ENCODE results near the gene TEX30.
"Not testable (repeated sequence)": the region's sequence is repeated elsewhere in the genome, so short reads cannot be mapped to it uniquely, and the experiment has no call there.

Gene TEX30
- total RNA-seq, result 8.1 to 17.4 reads per million in 2 experiments

DNA sequence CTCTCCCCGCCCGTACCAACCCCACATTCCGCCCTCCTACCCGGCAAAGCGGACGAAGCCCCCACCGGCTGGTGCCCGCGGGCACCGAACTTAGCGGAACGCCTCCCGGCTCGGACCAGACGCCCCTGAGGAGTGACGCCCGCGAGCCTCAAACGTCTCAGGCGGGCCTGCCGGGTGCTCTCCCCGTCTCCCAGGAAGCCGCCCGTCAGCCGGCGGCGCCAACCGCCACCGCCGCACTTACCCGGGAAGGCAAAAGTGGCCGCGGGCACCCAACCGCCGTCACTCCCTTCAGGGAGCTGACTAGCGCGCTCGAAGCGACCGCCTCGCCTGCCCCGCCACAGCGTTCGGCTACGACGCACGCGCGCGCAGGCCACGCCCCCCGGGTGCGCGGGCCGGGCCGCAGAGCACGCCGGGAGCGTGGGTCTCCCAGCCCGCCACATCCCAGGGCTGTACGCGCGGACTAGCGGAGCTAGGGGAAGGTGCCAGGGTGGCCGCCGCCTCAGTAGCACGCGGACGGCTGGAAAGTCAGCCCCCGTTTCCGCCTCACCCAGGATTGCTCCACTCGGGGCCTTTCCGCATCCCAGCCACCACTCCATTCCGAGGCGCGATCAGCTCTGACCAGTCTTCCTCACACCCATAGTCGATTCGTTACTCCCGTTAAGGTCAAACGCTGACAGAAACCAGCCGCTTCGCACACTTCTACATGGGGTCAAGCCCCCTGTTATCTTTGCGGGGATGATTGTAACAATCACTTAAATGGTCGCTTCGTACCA is at the start of gene TEX30:
TSS of gene TEX30 (minus strand) at position 346 of the 773 bp plus-strand sequence. CDS start 3,760 bp downstream, outside the sequence.
- peak; percentile 77 for DNase-seq (ENCODE audit: low read depth)

DNA sequence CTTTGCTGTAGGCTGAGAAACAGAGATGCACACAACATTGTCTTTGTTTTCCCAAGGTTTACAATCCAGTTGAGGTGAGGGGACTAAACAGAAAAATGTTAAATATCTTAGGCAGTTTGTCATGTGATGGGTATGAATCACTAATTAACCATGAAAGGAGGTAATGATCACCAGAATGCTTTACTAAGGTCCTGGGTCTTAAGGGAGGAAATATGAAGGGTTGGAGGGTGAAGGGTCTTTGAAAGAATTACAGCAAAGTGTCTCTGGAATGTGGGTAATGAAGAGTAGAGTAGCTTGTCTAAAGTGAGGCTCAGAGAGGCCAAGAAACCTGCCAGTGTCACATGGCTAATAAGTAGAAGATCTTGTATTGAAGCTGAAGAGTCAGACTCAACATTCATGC is 44.3 kb upstream of the TEX30 start:
- no peak for DNase-seq (ENCODE audit: low read depth)

DNA sequence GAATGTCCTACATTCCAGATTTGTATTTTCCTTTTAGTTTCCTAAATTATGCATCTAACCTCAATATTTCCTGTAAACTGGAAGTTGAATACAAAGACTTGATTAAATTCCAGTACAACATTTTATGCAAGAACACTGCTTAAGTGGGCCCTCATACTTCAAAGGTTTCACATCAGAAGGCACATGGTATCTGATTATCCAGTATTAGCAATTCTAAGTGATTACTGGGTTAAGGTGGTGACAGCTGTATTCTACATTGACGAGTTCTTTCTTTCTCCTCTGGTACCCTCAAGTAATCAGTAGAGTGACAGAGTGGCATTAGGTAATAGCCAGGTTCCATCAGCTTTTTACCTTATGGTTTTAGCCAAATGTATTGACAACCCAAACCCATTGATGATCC is 43.7 kb upstream of the TEX30 start:
- no peak for DNase-seq (ENCODE audit: low read depth)

DNA sequence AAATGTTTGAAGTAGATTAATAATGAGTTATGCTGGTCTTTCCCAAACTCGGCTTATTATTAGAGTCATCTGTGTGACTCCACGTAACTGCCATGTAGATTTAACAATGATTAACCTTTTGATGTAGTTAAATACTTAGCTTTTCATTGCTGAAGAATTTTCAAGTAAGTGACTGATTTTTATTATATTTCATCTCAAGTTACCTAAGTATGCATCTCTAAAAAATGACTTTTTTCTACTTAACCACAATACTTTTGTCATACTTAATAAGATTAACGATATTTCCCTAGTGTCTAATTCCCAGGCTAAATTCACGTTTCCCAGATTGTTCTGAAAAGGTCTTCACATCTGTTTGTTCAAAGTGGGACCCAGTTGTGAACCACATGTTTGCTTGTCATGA is 43.1 kb upstream of the TEX30 start:
- no peak for DNase-seq (ENCODE audit: low read depth)

DNA sequence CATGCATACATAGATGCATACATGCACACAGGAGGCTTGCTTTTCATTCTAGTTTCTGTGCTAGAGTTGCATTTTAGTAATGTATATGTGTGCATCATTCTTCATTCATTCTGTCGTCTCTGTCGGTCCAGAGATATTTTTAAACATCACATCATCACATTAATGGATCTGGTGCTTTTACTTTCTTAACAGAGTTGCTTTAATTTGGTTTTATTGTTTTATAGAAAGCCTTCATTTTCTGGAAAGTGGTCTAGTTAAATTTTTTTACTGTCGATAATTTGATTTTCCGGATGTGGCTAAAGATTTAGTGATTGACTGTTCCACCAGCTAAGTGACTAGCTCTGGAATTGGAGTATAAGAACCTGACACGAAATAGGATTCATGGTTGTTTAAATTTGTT is 42.2 kb upstream of the TEX30 start:
- no peak for DNase-seq (ENCODE audit: low read depth)

DNA sequence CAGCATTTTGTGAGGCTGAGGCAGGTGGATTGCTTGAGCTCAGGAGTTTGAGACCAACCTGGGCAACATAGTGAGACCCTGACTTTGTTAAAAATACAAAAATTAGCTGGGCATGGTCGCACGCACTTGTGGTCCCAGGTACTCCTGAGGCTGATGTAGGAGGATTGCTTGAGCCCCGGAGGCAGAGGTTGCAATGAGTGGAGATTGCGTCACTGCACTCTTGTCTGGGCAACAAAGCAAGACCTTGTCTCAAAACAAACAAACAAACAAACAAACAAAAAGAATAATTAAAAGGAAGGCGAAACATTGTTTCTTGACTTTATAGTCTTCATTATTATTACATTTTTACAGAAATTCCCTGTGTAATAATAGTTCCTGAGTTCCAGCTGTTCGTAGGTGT is 41.2 kb upstream of the TEX30 start:
- no peak for DNase-seq (ENCODE audit: low read depth)

DNA sequence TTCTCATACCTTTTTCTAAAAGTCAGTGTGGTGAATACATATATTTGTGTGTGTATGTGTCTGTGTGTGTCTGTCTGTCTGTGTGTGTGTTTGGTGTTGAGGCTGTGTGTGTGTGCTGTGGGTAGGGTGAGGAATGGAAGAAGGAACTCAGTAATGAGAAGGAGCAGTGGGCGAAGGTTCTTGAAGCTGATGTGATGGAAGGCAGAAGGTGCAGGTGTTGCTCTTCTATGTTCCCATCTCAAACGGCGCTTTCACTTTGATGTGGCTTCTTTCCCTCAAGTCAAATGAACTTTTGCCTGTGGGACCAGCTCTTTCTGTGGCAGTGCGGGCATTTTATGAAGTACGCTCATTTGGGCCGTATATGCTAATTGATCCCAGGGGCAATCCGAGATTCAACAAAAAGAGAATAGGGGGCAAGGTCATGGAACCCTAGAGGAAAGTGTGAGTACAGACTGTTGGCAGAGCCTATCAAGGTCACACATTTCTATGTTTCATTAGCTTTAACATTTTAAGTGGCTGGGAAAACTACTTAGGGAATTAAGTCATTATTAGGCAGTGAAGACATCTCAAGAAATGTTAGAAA is 40.5 kb upstream of the TEX30 start:
- DNase-seq (ENCODE audit: low read depth), result no peak

DNA sequence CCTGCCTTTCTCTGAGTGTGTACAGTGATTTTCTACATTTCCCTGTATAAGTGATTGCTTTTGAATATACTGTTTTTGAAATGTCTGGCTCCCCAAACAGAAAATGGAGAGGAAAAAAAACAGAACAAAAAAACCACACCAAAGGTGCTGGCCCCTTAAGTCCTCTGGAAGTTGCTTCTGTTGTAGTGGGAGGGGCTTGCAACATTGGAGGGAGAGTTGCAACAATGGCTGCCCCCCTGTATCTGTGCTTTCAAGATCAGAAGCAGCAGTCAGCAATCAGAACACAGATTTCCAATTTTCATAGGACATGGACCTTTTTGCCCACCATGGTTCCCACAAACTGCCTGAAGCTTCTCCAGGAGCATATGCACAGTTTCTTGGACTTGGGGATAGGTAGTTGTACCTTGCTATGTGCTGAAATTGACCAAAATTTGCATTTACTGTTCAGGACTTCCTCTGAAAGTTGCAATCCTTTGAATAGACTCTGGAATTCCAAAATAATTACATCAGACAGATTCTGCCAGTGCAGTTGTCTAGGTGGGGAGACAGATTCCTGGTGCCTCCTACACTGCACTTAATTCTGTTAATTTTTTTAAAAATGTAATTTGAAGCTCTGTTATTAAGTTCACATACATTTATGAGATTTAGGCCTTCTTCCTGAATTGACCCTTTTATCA is 39.2 kb upstream of the TEX30 start:
- no peak for DNase-seq (ENCODE audit: low read depth)

DNA sequence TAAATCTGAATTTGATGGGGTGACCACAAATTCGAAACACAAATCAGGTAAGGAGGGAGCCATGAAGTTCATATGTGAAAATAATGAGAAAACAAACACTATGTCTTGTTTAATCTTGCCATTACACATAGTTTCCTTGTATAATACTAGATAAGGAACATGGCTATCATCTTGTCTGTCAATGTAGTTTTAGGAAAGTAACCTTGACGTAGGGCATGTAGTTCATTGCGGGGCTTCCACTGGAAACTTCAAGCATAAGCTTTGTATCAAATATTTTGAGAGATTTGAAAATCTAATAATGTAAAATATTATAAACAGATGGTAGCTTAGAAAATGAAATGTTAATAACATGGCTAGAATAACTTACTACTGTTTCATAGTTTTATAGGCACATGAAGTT is 34.1 kb upstream of the TEX30 start:
- no peak for DNase-seq (ENCODE audit: low read depth)

DNA sequence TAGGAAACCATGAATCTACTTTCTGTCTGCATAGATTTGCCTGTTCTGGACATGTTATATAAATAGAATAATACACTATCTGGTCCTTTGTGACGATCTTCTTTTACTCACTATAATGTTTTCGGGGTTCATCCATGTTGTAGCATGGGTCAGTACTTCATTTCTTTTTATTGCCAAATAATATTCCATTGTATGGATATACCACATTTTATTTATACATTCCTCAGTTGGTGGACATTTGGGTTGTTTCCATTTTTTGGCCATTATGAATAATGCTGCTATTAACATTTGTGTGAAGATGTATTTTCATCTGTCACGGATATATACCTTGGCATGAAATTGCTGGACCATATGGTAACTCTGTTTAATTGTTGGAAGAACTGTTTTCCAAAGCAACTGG is 32.1 kb upstream of the TEX30 start:
- DNase-seq (ENCODE audit: low read depth), result no peak

DNA sequence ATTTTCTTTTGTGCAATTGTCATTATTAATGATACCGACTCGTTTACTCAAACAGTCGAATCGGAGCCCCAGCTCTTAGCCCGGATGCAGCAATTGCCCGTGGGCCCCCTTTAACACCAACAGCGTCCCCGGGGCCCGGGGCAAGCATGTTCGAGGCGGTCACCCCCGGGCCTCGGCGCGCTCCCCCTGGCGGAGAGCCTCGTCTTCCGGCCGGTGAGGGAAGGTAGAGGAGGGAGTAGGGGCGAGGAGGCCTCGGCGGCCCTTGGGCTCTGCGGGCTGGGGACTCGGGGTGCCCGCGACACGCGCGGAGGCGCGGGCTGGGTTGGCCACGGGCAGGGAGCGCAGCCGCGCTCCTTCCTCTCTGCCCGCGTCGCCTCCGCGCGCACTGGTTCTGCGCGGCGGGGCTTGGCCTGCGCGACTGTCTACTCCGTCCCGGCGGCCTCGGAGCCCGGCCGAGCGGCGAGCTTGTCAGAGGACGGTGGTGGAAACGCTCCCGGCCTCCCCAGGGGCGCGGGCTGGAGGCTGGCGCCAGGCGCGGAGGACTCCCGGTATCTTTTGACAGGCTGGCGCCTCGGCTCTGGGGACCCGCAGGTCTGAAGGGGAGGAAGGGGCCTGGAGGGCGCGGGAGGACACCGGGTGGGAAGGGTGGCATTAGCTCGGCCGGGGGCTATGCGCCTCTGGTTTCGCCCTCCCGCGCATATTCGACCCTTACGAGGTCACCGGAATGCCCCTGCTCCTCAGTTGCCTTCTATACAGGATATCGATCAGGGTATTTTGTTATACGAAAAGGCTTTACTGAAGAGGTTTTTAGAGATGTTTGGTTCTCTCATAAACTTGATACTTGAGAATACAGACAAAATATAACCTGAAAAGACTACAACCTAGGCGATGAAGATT is 26.8 kb upstream of the TEX30 start:
- DNase-seq (ENCODE audit: low read depth), result peak; percentile 70

DNA sequence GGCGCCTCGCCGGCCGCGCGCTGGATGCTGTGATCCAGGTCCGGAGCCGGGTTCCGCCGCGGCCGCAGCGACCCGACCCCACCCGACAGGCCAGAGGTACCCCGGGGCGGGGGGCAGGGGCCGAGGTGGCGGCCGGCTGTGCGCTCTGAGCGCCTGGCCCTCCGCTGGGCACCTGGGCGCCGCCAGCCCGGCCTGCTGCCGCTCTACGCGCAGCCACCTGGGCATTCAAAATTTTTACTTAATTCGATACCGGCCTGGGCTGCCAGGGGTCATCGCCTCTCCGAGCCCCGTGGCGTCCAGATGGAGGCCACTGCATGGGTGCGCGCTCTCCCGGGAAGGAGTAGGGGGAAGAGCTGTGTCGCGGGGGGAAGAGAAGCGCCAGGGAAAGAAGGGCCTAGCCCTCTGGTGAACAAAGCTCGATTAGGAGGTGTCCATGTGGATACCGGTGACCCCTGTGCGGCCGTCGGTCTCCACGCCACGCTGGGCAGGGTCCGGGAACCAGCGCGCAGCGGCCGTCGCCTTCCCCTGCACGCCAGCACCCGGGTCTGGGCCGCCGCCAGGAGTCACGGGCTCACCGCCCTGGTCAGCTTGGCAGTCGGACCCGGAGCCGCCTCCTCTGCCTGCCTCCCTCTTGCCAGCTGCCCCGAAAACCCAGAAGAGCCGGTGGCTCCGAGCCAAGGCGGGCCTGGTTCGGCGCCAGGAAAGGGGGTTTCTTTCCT is 26.0 kb upstream of the TEX30 start:
- no peak for DNase-seq (ENCODE audit: low read depth)

DNA sequence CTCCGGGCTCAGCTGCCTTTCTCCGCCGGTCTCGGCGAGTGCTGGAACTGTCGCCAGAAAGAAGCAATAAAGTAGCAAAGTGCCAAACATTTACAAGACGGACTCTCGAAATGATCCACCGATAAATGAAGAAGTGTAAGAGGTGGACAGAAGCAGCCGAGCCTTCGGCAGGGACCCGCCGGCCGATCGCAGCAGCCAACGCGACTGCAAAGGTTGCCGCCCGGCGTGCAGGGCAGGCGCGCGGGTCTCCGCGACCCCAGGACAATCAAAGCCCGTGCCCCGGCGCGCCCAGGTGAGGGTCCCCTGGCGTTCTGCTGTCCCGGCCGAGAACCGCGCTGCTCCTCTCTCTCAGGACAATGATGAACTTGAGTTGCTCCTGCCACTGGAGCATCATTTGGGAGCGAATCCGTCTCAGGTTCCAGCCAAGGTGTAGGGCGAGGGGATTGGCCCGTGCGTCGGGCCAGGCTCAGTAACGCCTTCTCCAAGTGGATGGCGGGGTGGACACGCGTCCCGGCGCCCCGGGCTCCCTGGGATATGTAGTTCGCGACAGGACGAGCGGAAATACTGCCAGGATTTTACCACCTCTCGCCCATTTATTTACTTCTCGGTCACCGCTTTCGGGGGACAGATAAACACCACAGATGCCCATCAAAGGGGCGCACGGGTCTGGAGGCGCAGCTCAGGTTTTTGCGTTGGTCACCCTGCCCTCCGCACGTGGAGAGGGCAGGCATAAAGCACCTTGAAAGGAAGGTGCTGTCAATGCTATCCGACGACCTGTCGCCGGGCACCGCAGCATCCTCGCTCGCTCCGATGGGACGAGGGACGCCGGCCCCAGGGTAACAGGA is 25.2 kb upstream of the TEX30 start, which contains the start of the genes BIVM and POGLUT2:
TSS of gene BIVM (plus strand) at position 539 of the 845 bp plus-strand sequence. CDS start 8,149 bp downstream, outside the sequence.
TSS of gene POGLUT2 (minus strand) at position 396 of the 845 bp plus-strand sequence. CDS start at position 90, 306 bp downstream.
- DNase-seq (ENCODE audit: low read depth), result peak; percentile 69

DNA sequence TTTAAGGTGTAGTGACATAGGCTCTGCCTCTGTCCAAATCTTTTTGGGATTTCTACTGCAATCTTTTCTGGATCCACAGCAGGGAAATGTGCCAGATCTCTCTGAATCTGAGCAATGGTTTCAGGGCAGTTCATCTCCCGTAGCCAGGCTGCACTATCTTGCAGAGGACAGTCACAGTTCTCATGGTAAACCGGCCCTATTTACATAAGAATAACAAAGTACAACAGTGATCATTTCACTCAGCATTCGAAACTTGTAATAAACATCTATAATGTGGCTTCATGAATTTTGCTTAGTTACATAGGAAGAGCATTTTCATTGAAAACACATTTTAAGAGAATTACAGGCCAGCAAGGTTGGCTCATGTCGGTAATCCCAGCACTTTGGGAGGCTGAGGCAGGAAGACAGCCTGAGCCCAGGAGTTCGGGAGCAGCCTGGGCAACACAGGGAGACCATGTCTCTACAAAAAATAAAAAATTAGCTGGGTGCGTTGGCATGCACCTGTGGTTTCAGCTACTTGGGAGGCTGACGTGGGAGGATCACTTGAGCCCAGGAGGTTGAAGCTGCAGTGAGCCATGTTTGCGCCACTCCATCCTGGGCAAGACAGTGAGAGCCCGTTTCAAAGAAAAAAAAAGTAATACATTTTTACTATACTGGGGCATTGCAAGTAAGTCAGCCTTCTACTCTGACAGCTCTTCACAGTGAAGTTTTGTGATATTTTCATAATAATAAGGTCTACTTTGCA is 20.2 kb upstream of the TEX30 start:
- no peak for DNase-seq (ENCODE audit: low read depth)

DNA sequence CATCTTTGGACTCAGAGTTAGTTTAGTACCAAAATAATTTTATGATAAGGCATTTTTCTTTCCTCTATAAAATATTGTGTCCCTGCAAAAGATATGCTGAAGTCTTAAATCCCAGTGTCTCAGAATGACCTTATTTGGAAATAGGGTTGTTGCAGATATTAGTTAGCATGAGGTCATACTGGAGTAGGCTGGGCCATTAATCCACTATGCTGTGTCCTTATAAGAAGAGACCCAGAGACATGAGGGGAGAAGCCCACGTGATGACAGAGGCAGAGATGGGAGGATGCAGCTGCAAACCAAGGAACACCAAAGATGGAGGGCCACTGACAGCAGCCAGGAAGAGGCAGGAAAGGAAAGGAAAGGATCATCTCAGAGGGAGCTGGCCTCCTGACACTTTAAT is 18.8 kb upstream of the TEX30 start:
- no peak for DNase-seq (ENCODE audit: low read depth)

DNA sequence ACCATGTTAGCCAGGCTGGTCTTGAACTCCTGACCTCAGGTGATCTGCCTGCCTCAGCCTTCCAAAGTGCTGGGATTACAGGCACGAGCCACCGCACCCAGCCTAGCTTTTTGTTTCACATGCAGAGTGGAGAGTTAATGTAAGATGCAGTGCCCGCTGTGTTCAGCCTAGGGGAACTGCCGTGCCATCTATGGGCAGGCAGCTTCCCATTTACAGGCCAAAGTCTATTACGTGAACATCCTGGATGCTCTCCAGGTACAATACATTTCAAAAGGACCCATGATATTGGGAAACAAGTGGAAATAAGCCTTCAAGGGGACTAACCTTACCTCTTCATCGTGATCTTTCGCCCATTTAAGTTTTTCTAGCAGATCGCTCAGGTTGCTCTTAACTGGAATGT is 15.1 kb upstream of the TEX30 start:
- DNase-seq (ENCODE audit: low read depth), result no peak

DNA sequence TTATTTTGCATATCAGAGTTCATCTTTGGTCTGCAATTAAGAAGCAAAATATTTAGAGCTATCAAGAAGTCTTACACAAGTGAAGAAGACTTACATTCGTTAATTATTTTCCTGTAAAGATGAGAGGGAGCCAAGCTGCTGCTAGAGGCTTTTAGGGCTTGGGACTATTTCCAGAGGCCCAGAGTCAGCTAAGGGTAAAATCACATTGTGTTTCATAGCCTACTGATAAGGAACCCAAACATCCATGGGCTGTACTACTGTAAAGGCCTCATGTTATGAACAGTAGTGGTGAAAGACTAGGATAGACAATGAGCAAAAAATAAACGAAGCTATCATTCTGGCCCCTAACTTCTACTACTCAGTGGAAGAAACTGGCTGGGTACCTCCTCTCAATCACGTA is 10.9 kb upstream of the TEX30 start:
- DNase-seq (ENCODE audit: low read depth), result no peak

DNA sequence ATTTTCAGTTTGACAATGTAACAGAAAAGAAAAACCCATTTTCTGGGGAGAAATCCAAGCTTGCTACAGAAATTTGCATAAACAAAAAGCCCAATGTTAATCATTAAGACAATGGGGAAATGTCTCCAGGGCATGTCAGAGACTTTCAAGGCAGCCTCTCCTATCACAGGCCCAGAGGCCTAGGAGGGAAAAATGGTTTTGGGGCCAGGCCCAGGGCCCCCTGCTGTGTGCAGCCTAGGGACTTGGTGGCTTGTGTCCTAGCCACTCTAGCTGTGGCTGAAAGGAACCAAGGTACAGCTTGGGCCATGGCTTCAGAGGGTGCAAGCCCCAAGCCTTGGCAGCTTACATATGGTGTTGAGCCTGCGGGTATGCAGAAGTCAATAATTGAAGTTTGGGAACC is 8.0 kb upstream of the TEX30 start:
- DNase-seq (ENCODE audit: low read depth), result no peak

DNA sequence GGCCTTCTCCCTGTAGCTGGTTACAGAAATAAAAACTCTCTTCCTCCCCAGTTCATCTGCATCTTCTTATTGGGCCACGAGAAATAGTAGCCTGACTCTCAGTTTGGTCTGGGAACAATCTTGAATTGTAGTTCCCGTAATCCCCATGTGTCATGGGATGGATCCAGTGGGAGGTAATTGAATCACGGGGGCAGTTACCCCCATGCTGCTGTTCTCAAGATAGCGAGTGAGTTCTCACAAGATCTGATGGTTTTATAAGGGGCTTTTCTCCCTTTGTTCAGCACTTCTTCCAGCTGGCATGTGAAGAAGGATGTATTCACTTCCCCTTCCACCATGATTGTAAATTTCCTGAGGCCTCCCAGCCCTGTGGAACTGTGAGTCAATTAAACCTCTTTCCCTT is 7.1 kb upstream of the TEX30 start:
- not testable (repeated sequence) for DNase-seq (ENCODE audit: low read depth)
